AG09319 (cell line): Measurements from ENCODE around the gene TCF4.
A peak's percentile ranks its signal among the peaks of the same experiment; 100 is the strongest.

ENCODE experiments used
- DNase-seq: peaks from one replicate; pipeline ENCODE4 v3.0.0-alpha.2; 2010; ENCODE audit warnings: low read depth; ENCODE audit errors: extremely low read depth
- TF ChIP-seq, protein P1 (sequence below): IDR thresholded peaks from 2 replicates; pipeline ENCODE4 v1.5.1; 2011; ENCODE audit warnings: low read depth, mild to moderate bottlenecking, inconsistent platforms, low read length, moderate library complexity

TCF4 gene

DNA sequence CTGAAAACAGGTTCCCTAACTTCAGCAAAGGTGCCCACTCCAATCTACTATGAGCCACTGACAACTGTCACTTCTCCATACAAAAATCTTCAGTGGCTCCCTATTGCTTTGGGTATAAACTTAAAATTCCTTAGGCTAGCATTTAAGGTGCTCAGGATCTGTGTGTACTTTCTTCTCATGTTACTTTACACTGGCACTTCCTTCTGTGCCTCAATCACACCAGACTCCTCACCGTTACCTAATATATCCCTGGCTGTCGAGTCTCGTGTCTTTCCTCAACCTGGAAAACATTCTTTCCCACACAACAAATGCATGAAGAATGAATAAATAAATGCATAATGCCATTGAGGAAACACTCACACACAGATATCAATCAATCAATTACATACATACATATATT, 101.1 kb downstream of the TCF4 start:
- TF ChIP-seq, protein P1, sequence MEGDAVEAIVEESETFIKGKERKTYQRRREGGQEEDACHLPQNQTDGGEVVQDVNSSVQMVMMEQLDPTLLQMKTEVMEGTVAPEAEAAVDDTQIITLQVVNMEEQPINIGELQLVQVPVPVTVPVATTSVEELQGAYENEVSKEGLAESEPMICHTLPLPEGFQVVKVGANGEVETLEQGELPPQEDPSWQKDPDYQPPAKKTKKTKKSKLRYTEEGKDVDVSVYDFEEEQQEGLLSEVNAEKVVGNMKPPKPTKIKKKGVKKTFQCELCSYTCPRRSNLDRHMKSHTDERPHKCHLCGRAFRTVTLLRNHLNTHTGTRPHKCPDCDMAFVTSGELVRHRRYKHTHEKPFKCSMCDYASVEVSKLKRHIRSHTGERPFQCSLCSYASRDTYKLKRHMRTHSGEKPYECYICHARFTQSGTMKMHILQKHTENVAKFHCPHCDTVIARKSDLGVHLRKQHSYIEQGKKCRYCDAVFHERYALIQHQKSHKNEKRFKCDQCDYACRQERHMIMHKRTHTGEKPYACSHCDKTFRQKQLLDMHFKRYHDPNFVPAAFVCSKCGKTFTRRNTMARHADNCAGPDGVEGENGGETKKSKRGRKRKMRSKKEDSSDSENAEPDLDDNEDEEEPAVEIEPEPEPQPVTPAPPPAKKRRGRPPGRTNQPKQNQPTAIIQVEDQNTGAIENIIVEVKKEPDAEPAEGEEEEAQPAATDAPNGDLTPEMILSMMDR, result no peak
- DNase-seq, result no peak

DNA sequence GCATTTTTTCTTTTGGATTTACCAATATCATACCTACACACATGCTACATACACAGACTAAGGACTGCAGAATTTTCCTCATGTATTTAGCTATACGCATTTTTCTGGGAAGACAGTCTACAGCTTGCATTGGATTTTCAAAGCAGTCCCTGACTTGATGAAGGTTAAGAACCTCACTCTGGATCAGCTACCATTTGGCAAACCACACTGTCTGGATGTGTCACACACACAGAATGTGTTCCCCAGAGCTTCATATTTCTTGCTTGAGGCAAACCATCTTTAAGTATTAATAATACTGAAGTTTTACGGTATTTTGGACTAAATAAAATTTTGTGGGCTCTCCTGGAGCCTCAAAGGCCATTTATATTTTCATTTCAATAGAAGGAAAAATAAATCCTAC, 102.3 kb downstream of the TCF4 start:
- DNase-seq, result no peak
- TF ChIP-seq, protein P1, result no peak

DNA sequence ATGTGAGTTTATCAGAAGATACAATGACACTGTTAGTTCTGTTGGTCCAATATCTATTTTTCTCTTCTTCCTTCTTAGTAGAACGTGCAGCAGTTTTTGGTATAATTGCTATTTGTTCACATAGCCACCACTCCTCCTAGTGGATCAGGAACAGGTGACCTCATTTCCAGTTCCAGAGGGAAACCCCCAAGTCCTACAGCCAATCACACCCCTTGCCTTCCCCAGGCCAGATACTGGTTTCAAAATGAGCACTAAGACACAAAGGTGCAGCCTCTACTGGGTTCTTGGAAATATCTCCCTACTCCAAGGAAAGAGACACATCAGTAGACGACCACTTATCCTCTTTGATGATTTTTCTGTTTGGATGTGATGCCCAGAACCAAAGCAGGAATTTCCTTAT, 103.2 kb downstream of the TCF4 start:
- TF ChIP-seq, protein P1, result no peak
- DNase-seq, result no peak

DNA sequence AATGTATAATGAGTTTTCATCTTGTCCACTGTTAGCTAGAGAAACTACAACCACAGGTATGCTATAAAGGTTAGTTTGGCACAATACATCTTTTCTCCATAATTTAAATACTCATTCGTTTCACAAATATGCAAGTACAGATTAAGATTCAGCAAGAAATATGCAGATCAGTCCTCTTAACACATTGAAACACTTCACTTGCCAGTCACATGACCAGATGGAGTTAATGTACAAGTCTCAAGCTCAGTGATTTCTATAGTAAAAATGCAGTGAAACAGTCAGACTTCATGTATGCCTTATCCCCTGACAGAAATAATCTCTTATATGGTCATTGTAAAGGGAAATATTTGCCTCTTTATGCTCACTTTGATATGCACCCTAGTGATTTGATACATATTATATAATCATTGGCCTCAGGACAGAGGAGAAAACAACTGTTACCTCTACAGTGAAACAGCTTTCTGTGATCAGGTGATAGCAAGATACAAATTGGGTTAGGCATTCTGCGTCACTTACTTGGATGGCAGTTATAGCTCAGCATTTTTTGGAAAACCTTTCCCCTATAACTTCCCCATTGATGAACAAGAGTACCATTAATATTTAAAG, 104.6 kb downstream of the TCF4 start:
- TF ChIP-seq, protein P1, result no peak
- no peak for DNase-seq

DNA sequence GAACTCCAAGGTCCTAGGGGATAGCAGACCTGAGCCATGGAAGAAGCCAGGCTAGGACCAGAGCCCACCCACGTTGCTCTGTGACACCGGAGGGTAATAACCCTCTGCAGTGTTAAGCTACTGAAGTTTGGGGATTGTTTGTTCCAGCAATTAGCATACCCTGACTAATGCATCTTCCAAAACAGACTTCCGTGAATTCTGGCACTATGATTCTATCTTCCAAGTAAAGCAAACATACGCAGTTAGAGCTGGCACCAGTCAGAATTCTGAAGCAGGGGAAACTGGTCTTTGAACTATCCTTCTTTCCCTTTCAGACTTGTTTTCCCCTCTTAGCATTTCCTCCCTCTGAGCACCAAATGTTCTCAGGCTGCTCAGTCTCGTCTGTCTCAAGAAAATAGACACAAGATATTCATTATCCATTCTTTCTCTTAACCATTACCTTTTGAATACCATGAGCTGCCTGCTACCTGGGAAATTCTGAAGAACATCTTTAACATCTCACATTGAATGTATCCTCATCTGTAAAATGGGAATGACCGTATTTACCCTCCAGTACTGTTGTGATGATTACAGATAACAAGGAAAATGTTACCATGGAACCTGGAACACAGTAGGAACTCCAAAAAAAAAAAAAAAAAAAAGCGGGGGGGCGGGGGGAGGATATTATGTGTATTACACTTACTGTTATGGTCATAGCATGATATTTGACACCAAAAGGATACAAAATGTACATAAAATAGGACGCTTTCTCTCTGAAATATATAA, 108.2 kb downstream of the TCF4 start:
- TF ChIP-seq, protein P1, result no peak
- DNase-seq, result no peak

DNA sequence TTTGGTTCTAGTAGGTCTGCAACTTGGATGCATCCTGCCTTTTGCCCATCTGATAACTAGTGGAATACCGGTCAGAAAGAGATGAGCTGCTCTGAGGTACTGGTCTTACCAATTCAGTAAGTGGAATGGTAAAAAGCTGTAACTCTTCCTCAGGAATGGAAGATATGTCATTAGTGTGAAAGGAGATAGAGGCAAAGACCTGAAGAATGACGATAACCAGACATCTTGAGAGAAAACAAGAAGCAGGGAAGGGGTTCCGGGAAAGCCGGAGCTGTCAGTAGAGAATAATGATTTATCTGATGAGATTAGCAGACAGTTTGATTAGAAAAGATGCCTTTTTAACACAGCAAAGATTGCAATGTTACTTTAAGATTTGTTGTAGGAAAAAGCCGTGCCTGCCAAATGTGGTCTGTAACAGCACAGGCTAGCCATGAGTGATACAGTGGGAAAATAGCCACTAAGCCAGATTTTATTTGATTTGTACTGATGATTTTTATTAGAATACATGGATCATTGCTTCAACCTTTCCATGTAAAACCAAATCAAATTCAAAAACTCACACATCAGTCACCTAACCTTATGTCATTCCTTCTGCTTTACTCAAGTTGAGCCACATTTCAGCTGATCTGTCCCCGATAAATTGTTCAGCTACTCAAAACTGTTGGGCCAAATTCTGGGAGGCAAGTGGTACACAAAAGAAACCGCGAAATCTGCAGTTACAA, 110.0 kb downstream of the TCF4 start:
- DNase-seq, result no peak
- TF ChIP-seq, protein P1, result no peak

DNA sequence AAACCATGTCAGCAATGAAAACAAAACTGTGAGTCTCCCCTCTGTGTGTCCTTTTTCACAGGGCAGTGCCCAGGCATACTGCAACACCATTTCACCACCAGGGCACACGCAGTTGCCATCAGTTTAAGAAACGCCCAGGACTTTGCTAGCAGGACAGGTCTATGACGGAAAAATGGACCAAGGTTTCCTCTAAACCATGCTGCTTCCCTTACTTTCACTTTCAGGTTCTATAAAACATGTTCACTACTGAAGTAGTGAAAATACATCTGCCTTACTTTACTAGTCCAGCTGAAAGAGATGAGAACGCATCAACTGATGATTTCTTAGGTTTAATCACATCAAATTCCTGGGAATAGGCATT, 110.5 kb downstream of the TCF4 start:
- TF ChIP-seq, protein P1, result peak; percentile 18
- DNase-seq, result no peak
